Ishikawa (cell line): ENCODE results near the gene SLC4A9.

Source experiments
- CEBPB ChIP-seq: IDR thresholded peaks from 2 replicates; pipeline ENCODE4 v1.6.1; 2012
- CREB1 ChIP-seq: IDR thresholded peaks from 2 replicates; pipeline ENCODE4 v1.6.1; 2012; ENCODE audit warnings: low read depth
- EGR1 ChIP-seq: IDR thresholded peaks from 2 replicates; pipeline ENCODE4 v1.6.1; 2012
- EP300 ChIP-seq: IDR thresholded peaks from 2 replicates; pipeline ENCODE4 v1.6.1; 2012; ENCODE audit warnings: borderline replicate concordance
- FOXM1 ChIP-seq: IDR thresholded peaks from 2 replicates; pipeline ENCODE4 v1.6.1; 2012; ENCODE audit warnings: low read depth, borderline replicate concordance
- MAX ChIP-seq: IDR thresholded peaks from 2 replicates; pipeline ENCODE4 v1.6.1; 2012
- NFIC ChIP-seq: IDR thresholded peaks from 2 replicates; pipeline ENCODE4 v1.6.1; 2012
- RAD21 ChIP-seq: IDR thresholded peaks from 2 replicates; pipeline ENCODE4 v1.6.1; 2012; ENCODE audit warnings: low read depth
- REST ChIP-seq: IDR thresholded peaks from 2 replicates; pipeline ENCODE4 v1.6.1; 2012; ENCODE audit warnings: low read depth, mild to moderate bottlenecking
- TAF1 ChIP-seq: IDR thresholded peaks from 2 replicates; pipeline ENCODE4 v1.6.1; 2012; ENCODE audit warnings: low read depth, mild to moderate bottlenecking
- TCF12 ChIP-seq: IDR thresholded peaks from 2 replicates; pipeline ENCODE4 v1.6.1; 2012; ENCODE audit warnings: low read depth
- TEAD4 ChIP-seq: IDR thresholded peaks from 2 replicates; pipeline ENCODE4 v1.6.1; 2012
- USF1 ChIP-seq: IDR thresholded peaks from 2 replicates; pipeline ENCODE4 v1.6.1; 2012
- YY1 ChIP-seq: IDR thresholded peaks from 2 replicates; pipeline ENCODE4 v1.6.1; 2012; ENCODE audit warnings: low read depth
- ZBTB7A ChIP-seq: IDR thresholded peaks from 2 replicates; pipeline ENCODE4 v1.6.1; 2012; ENCODE audit warnings: low read depth

SLC4A9 gene

GRCh38 chr5:140391732-140392131 lies 31.7 kb downstream of the SLC4A9 start:
- TF ChIP-seq USF1 (no peak), MAX (no peak), TCF12 (no peak), EGR1 (no peak), EP300 (no peak), CREB1 (no peak), ZBTB7A (no peak), FOXM1 (no peak), RAD21 (no peak), YY1 (no peak), REST (no peak), TAF1 (no peak)

GRCh38 chr5:140393738-140394137 lies 33.7 kb downstream of the SLC4A9 start:
- TF ChIP-seq MAX (no peak), USF1 (no peak), YY1 (no peak), EGR1 (no peak), NFIC (no peak), ZBTB7A (no peak), EP300 (no peak), TAF1 (no peak), CEBPB (no peak), TCF12 (no peak), FOXM1 (no peak), RAD21 (no peak), REST (no peak), TEAD4 (no peak), CREB1 (no peak)

GRCh38 chr5:140398379-140398811 lies 38.4 kb downstream of the SLC4A9 start:
- no peak for TF ChIP-seq CREB1
- no peak for TF ChIP-seq ZBTB7A
- no peak for TF ChIP-seq TCF12
- TF ChIP-seq EGR1, result no peak
- TF ChIP-seq MAX, result no peak
- no peak for TF ChIP-seq CEBPB
- TF ChIP-seq YY1, result no peak
- TF ChIP-seq TAF1, result no peak
- TF ChIP-seq REST, result no peak
- no peak for TF ChIP-seq EP300
- TF ChIP-seq TEAD4, result no peak
- TF ChIP-seq NFIC, result no peak
- TF ChIP-seq RAD21, result no peak
- no peak for TF ChIP-seq USF1
- no peak for TF ChIP-seq FOXM1

- no peak for TF ChIP-seq EP300
- TF ChIP-seq YY1, result no peak
- no peak for TF ChIP-seq EGR1
- TF ChIP-seq NFIC, result no peak
- no peak for TF ChIP-seq TCF12
- no peak for TF ChIP-seq CEBPB
- no peak for TF ChIP-seq ZBTB7A
Measured at GRCh38 chr5:140399979-140400729, 40.2 kb downstream of the SLC4A9 start.
